Keratinocyte (primary cell): ENCODE results near the gene DBF4.
"Not testable (repeated sequence)": the region's sequence is repeated elsewhere in the genome, so short reads cannot be mapped to it uniquely, and the experiment has no call there.

Experiments
- CTCF ChIP-seq, 3 experiments: IDR thresholded peaks in 1 of 3; conservative IDR thresholded peaks in 1 of 3; optimal IDR thresholded peaks in 1 of 3; 2 replicates in 2 of 3; 3 replicates in 1 of 3; pipeline versions ENCODE3 to v1.5.1; 2011; ENCODE audit warnings: low read length in 3 of 3, mild to moderate bottlenecking in 3 of 3, moderate library complexity in 2 of 3, control low read depth in 1 of 3, inconsistent platforms in 1 of 3; ENCODE audit not compliant: insufficient read depth in 2 of 3; ENCODE audit errors: extremely low read depth in 1 of 3
- EZH2 ChIP-seq: IDR thresholded peaks from one replicate; pipeline ENCODE4 v1.6.1; 2012; ENCODE audit warnings: inconsistent platforms, mild to moderate bottlenecking, low read length, moderate library complexity

DNA sequence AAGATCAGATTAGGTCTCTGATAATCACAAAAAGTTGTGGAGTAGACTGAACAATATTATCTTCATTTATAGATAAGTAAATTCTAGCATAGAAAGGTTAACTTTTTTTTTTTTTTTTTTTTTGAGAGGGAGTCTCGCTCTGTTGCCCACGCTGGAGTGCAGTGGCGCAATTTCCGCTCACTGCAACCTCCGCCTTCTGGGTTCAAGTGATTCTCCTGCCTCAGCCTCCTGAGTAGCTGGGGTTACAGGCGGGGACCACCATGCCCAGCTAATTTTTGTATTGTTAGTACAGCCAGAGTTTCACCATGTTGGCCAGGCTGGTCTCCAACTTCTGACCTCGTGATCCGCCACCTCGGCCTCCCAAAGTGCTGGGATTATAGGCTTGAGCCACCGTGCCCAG is 3.0 kb upstream of the DBF4 start:
- not testable (repeated sequence) for TF ChIP-seq CTCF (optimal IDR thresholded peaks at IDR 0.05 in 1 of 3, IDR thresholded peaks at IDR 0.05 in 1 of 3, conservative IDR thresholded peaks at IDR 0.05 in 1 of 3; ENCODE audit: extremely low read depth in 1 of 3, insufficient read depth in 2 of 3, low read length in 3 of 3); EZH2
